SK-N-SH (cell line): ENCODE data around the gene LRRC75A.

Source experiments
- CTCF ChIP-seq: fragments of 200-600 bp; sonication (generic); IDR thresholded peaks from 2 replicates; pipeline ENCODE4 v1.6.1; 2017; ENCODE audit warnings: antibody characterized with exemption, mild to moderate bottlenecking, moderate library complexity
- EP300 ChIP-seq, 2 experiments: IDR thresholded peaks; 2 replicates each; pipeline versions ENCODE4 v1.4.0 to v1.6.1; 2012; ENCODE audit warnings: borderline replicate concordance in 1 of 2, low read depth in 1 of 2, low read length in 1 of 2
- MXI1 ChIP-seq: IDR thresholded peaks from 2 replicates; pipeline ENCODE4 v1.6.1; 2012; ENCODE audit warnings: mild to moderate bottlenecking, low read depth, low read length, improper control_type of control experiment
- NRF1 ChIP-seq: IDR thresholded peaks from 2 replicates; pipeline ENCODE4 v1.6.1; 2012; ENCODE audit warnings: low read depth, mild to moderate bottlenecking, low read length
- POLR2AphosphoS5 ChIP-seq: IDR thresholded peaks from 2 replicates; pipeline ENCODE4 v1.6.1; 2012; ENCODE audit warnings: low read depth, low read length
- RAD21 ChIP-seq: IDR thresholded peaks from 2 replicates; pipeline ENCODE4 v1.6.1; 2012; ENCODE audit warnings: mild to moderate bottlenecking, low read length
- TAF1 ChIP-seq: IDR thresholded peaks from 2 replicates; pipeline ENCODE4 v1.6.1; 2012; ENCODE audit warnings: low read depth, mild to moderate bottlenecking, low read length, moderate library complexity, borderline replicate concordance
- USF2 ChIP-seq: fragments of 150-350 bp; IDR thresholded peaks from 2 replicates; pipeline ENCODE4 v1.6.1; 2017; ENCODE audit warnings: antibody characterized with exemption, low read length, low read depth, borderline replicate concordance
- YY1 ChIP-seq: IDR thresholded peaks from 2 replicates; pipeline ENCODE4 v1.4.0; 2012; ENCODE audit warnings: low read depth, mild to moderate bottlenecking
- TF ChIP-seq, protein P1 (sequence below): IDR thresholded peaks from 2 replicates; pipeline ENCODE4 v1.6.1; 2012; ENCODE audit warnings: mild to moderate bottlenecking, low read depth, low read length, moderate library complexity

GRCh38 chr17:16419929-16420271 is 72.1 kb downstream of the LRRC75A start:
- TF ChIP-seq CTCF (no peak), NRF1 (no peak), TAF1 (peak; percentile 50; the same call in 1 of the 2 replicates), POLR2AphosphoS5 (peak; percentile 48; the same call in 1 of the 2 replicates), EP300 (IDR thresholded peaks at IDR 0.05; ENCODE audit: borderline replicate concordance in 1 of 2, low read depth in 1 of 2, low read length in 1 of 2) (peak in 1 of 2 experiments; percentile 89; a peak in 2 of 4 replicates), RAD21 (no peak), MXI1 (no peak), USF2 (no peak), YY1 (no peak)
- TF ChIP-seq, protein P1, sequence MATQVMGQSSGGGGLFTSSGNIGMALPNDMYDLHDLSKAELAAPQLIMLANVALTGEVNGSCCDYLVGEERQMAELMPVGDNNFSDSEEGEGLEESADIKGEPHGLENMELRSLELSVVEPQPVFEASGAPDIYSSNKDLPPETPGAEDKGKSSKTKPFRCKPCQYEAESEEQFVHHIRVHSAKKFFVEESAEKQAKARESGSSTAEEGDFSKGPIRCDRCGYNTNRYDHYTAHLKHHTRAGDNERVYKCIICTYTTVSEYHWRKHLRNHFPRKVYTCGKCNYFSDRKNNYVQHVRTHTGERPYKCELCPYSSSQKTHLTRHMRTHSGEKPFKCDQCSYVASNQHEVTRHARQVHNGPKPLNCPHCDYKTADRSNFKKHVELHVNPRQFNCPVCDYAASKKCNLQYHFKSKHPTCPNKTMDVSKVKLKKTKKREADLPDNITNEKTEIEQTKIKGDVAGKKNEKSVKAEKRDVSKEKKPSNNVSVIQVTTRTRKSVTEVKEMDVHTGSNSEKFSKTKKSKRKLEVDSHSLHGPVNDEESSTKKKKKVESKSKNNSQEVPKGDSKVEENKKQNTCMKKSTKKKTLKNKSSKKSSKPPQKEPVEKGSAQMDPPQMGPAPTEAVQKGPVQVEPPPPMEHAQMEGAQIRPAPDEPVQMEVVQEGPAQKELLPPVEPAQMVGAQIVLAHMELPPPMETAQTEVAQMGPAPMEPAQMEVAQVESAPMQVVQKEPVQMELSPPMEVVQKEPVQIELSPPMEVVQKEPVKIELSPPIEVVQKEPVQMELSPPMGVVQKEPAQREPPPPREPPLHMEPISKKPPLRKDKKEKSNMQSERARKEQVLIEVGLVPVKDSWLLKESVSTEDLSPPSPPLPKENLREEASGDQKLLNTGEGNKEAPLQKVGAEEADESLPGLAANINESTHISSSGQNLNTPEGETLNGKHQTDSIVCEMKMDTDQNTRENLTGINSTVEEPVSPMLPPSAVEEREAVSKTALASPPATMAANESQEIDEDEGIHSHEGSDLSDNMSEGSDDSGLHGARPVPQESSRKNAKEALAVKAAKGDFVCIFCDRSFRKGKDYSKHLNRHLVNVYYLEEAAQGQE: no peak
